GM12892 (cell line): Measurements from ENCODE around the gene GCFC2.

Source experiments
- POLR2A ChIP-seq: IDR thresholded peaks from 2 replicates; pipeline ENCODE4 v1.6.1; 2011; ENCODE audit warnings: low read depth, low read length, control low read depth
- POLR2AphosphoS5 ChIP-seq: IDR thresholded peaks from 2 replicates; pipeline ENCODE4 v1.6.1; 2011; ENCODE audit warnings: low read depth, low read length, control low read depth

DNA sequence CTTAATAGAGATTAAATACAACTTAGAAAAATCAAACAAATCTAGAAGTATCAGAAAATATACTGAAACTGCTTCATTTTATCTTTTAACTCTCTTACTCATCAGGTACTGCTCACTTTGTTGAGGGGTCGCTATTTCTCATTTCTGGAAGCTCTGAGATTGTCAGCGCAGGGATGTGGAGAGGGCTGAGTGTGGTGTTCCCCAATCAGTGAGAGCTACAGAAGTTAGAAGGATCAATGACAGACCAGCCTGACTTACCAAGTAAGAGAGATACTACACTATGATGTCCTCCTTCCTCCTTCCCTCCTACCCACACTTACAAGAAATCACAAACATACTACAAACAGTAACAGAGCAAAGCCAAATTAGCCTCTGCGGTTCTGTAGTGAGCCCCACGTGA lies 8.1 kb downstream of the GCFC2 start:
- no peak for TF ChIP-seq POLR2AphosphoS5
- no peak for TF ChIP-seq POLR2A
